IPS-NIHi11 (cell line): ENCODE measurements around the gene TBX18.

ENCODE experiments used
- DNase-seq: peaks from one replicate; pipeline ENCODE4 v3.0.0; 2012; ENCODE audit warnings: mixed read lengths, low spot score

Gene TBX18

DNA sequence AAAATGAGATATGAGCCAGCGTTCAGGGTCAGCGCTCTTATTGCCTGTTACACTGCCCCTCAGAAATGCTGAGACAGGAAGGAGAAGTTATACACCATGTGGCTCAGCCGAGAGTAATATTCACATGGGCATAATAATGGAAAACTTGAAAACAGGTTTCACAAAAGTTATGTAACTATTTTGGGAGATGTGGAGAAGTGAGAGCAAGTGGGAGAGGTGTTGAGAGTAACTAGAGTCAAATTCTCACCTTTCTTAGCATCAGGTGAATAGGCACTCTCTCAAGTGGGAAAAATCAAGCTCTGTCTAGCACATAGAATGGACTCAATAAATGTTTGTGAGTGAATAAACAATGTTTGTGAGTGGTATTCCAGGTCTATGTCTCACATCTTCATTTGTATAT, 94.5 kb downstream of the TBX18 start:
- DNase-seq: no peak

DNA sequence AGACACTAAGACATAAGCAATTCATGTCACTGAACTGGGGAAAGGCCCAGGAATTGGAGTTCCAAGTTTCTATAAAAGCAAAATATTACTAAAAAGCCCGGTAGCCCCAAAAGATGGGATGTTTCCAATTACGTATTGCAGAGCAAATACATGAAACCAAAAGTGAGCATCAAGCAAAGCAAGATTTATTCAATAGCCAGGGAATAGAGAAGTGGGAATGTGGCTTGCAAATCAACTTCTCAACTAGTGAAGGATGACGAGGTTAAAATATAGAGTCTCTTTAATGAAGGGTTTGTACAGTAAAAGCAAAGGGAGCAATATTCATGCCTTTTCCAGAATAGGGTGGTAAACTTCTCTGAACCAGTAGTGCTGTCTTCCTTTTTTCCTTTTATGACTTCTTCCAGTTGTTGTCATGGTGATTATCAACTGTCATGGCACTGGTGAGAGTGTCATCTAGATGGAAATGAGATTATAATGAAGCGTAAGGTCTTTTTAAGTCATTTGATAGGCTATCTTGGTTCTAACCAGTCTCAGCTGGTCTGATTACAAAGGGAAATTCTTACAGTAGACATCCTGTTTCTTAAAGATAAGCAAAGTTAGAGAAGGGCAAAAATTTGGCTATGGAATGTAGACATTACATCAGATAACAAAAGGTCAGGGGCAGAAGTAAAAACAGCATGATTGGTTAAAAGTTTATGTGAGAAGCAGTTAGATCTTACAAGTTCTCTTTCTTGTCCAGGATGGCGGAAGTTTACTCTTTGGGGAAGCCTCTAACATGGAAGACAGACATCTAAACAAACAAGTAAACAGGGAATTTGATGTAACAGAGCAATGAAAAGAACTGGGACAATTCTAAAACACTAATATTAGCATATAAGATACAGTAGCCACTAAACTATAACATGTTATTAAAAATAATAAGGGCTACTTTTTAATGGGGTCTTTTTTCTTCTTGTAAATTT, 96.9 kb downstream of the TBX18 start:
- DNase-seq: no peak

DNA sequence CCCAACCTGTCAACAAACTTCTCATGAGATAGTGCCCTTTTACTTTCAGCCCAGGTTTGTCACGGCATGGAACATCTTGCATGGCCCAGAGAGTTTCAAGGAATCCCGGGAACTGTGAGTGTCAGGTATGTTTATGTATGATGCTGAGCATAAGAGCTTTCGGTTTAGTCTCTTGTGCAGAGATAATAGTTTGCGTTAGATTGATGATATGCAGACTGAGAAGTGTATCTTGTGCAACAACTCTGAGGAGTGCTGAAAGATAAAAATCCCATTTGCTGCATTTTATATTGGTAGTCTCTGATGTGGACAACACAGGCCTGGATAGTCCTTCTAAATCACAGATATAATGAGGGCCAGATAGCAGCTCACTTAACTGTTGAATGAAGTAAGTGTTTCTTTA, 99.0 kb downstream of the TBX18 start:
- no peak for DNase-seq

- no peak for DNase-seq
Measured at GRCh38 chr6:84663866-84664265, 100.5 kb downstream of the TBX18 start.

DNA sequence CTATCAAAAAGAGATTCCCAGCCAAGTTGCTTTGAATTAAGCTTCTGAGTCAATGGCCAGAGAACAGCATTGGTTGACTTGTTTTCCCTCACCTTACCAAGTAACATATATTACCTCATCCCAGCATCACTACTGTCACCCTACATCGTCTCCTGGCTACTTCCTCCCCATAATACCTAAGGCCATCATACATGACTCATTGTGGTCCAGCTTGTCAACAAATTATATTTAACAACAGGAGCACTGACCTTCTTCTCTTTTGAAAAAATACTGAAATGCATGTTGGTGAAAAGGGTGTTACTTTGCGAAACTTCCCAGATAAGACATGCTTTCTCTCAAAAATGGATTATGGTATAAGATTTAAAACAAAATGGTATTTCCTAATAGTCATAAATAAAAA, 106.9 kb downstream of the TBX18 start:
- no peak for DNase-seq

GRCh38 chr6:84657025-84657424, 107.4 kb downstream of the TBX18 start:
- DNase-seq: no peak

DNA sequence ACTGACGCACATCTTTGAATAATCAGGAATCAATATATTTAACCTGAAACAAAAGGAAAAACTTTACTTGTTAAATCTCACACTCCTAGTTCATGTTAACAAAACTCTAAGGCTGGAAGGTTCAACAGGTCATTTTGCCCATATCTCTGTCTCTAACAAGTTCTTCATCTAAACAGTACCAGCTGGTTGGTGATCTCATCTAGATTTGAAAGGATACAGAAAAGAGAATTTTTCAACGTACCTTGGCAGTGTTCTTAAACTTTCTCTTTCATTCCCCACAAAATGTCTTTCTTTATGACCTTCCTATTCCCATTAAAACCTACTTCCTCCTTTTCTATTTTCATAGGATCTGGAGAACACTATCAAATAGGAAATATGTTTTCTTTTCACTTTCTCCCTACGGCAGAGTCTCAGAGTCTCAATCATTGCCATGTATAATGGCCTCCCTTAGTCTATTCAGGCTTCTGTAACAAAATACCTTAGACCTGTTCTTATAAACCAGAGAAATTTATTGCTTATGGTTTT, 111.3 kb downstream of the TBX18 start:
- no peak for DNase-seq

- no peak for DNase-seq
Measured at GRCh38 chr6:84652356-84653026, 111.9 kb downstream of the TBX18 start.

GRCh38 chr6:84651583-84651982, 112.8 kb downstream of the TBX18 start:
- no peak for DNase-seq

DNA sequence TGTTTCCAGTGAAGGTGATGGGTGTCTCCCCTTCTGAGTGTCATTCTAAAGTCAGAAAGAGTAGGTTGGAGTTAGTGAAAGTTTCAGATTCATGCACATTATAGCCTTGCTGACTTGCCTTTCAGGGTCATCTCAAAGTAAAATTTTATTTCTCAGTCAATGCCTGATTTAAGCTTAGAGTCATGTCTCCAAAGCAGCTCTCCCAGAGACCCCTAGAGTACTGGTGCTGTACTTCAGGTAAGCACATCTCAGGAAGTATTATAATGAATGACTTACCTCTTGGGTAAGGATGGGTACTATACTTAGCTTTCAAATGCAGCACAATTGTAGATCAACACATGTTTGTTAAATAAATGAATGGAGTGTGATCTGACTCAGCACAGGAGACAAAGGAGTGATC, 116.0 kb downstream of the TBX18 start:
- no peak for DNase-seq

- DNase-seq: no peak
Measured at GRCh38 chr6:84645563-84646266, 118.7 kb downstream of the TBX18 start.

DNA sequence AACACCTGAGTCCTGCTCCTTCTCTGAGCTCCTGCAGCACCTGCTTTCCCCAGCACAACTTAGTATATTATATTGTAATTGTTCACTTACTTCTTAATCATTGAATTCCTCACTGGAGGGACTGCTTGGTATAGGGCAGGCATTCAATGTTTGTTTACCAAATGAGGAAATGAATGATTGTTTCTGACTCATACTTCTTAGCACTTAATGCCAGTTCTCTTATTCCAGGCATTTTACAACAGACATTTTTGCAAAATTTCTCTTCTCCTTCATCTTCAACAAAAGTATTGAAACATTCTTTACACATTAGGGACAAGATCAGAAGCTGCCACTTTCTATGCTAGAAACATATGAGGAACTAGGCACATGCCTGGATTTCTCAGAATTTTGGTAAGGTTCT, 119.4 kb downstream of the TBX18 start:
- no peak for DNase-seq

DNA sequence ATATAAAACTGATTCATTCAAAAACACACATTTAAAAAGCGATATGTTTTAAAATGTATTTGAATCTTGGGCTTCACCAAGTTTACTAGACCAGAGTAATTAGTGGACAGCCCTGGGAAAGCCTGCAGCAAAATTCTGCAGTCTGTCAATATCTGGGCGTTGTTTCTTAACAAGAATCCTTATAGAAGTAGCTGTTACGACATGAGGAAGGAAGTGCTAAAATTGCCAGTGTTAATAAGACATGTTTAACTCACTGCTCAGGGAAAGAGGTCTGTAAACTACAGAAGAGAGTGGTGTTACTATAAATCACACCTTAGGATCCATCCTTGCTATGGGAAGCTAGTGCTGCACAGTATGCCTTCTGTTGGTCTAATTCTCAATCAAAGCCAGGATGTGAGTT, 120.6 kb downstream of the TBX18 start:
- no peak for DNase-seq

DNA sequence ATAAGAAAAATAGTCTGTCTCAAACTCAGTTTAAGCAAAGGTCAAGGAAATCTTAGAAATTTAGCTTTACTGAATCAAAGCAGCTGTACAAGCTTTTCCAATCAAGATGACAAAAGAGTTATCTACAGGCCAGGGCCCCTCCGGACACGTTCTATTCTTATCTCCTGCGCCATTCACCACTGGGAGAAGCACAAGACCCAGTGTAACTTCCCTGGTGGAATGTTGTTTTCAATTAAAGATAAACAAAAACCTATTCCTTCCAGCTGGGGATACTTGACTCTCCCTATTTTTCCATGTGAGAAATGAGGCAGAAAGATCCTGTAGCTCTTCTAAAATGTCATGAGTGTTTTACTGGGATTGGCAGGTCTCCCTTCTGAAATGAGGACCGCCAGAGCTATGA, 123.3 kb downstream of the TBX18 start:
- no peak for DNase-seq

GRCh38 chr6:84639396-84639795, 125.0 kb downstream of the TBX18 start:
- no peak for DNase-seq

- DNase-seq: no peak
Measured at GRCh38 chr6:84638286-84638685, 126.1 kb downstream of the TBX18 start.
